ENCODE results near the gene LRRN3.

LRRN3 gene

GRCh38 chr7:111138586-111138985 lies 47.7 kb downstream of the LRRN3 start:
- no peak for DNase-seq
- in situ Hi-C loops (cut with HindIII; ENCODE audit: low pct_ligation_motif_present, low pct_unique_long_range_greater_than_20kb, low sequenced_read_pairs) = no loop called here

- in situ Hi-C loops (cut with HindIII; ENCODE audit: low pct_ligation_motif_present, low pct_unique_long_range_greater_than_20kb, low sequenced_read_pairs) = no loop called here
- DNase-seq = no peak
Observed at GRCh38 chr7:111140091-111140865, 49.4 kb downstream of the LRRN3 start.

GRCh38 chr7:111145472-111145871 lies 54.5 kb downstream of the LRRN3 start:
- in situ Hi-C loops (cut with HindIII; ENCODE audit: low pct_ligation_motif_present, low pct_unique_long_range_greater_than_20kb, low sequenced_read_pairs) = no loop called here

GRCh38 chr7:111146136-111146535 lies 55.2 kb downstream of the LRRN3 start:
- in situ Hi-C loops (cut with HindIII; ENCODE audit: low pct_ligation_motif_present, low pct_unique_long_range_greater_than_20kb, low sequenced_read_pairs) = no loop called here
- no peak for DNase-seq

More at GRCh38 chr7:111145472-111145871, 54.5 kb downstream of the LRRN3 start:
- no peak for DNase-seq

- in situ Hi-C loops (cut with HindIII; ENCODE audit: low pct_ligation_motif_present, low pct_unique_long_range_greater_than_20kb, low sequenced_read_pairs) = no loop called here
- DNase-seq = no peak
Observed at GRCh38 chr7:111147708-111148533, 57.0 kb downstream of the LRRN3 start.

GRCh38 chr7:111150709-111151108 lies 59.8 kb downstream of the LRRN3 start:
- in situ Hi-C loops (cut with HindIII; ENCODE audit: low pct_ligation_motif_present, low pct_unique_long_range_greater_than_20kb, low sequenced_read_pairs) = no loop called here
- DNase-seq = no peak

GRCh38 chr7:111159426-111159825 lies 68.5 kb downstream of the LRRN3 start:
- no peak for DNase-seq
- in situ Hi-C loops (cut with HindIII; ENCODE audit: low pct_ligation_motif_present, low pct_unique_long_range_greater_than_20kb, low sequenced_read_pairs) = no loop called here

GRCh38 chr7:111160297-111160696 lies 69.4 kb downstream of the LRRN3 start:
- DNase-seq = no peak
- in situ Hi-C loops (cut with HindIII; ENCODE audit: low pct_ligation_motif_present, low pct_unique_long_range_greater_than_20kb, low sequenced_read_pairs) = no loop called here

- in situ Hi-C loops (cut with HindIII; ENCODE audit: low pct_ligation_motif_present, low pct_unique_long_range_greater_than_20kb, low sequenced_read_pairs) = no loop called here
- DNase-seq = no peak
Observed at GRCh38 chr7:111162692-111163091, 71.8 kb downstream of the LRRN3 start.

GRCh38 chr7:111164442-111164841 lies 73.5 kb downstream of the LRRN3 start:
- no peak for DNase-seq
- in situ Hi-C loops (cut with HindIII; ENCODE audit: low pct_ligation_motif_present, low pct_unique_long_range_greater_than_20kb, low sequenced_read_pairs) = no loop called here

- in situ Hi-C loops (cut with HindIII; ENCODE audit: low pct_ligation_motif_present, low pct_unique_long_range_greater_than_20kb, low sequenced_read_pairs) = no loop called here
- no peak for DNase-seq
Observed at GRCh38 chr7:111168182-111168581, 77.3 kb downstream of the LRRN3 start.

GRCh38 chr7:111172564-111173257 lies 81.8 kb downstream of the LRRN3 start:
- DNase-seq = no peak
- in situ Hi-C loops (cut with HindIII; ENCODE audit: low pct_ligation_motif_present, low pct_unique_long_range_greater_than_20kb, low sequenced_read_pairs) = no loop called here

GRCh38 chr7:111173528-111173927 lies 82.6 kb downstream of the LRRN3 start:
- in situ Hi-C loops (cut with HindIII; ENCODE audit: low pct_ligation_motif_present, low pct_unique_long_range_greater_than_20kb, low sequenced_read_pairs) = no loop called here
- DNase-seq = no peak

GRCh38 chr7:111173990-111174389 lies 83.1 kb downstream of the LRRN3 start:
- no peak for DNase-seq
- in situ Hi-C loops (cut with HindIII; ENCODE audit: low pct_ligation_motif_present, low pct_unique_long_range_greater_than_20kb, low sequenced_read_pairs) = no loop called here

- no peak for DNase-seq
- in situ Hi-C loops (cut with HindIII; ENCODE audit: low pct_ligation_motif_present, low pct_unique_long_range_greater_than_20kb, low sequenced_read_pairs) = no loop called here
Observed at GRCh38 chr7:111174510-111174909, 83.6 kb downstream of the LRRN3 start.

All from ACHN (cell line).